Middle frontal gyrus (tissue), 1 donor: ENCODE measurements around the gene BMPER.
A peak's percentile ranks its signal among the peaks of the same experiment; 100 is the strongest.

Source experiments
- DNase-seq: peaks from one replicate; pipeline ENCODE4 v3.0.0-alpha.2; 2015; ENCODE audit warnings: low spot score; ENCODE audit errors: extremely low spot score

The BMPER gene

GRCh38 chr7:34133356-34133982, 228.1 kb downstream of the BMPER start:
- no peak for DNase-seq

GRCh38 chr7:34133983-34134782, 228.8 kb downstream of the BMPER start:
- DNase-seq, result no peak

GRCh38 chr7:34135924-34136323, 230.6 kb downstream of the BMPER start:
- DNase-seq, result no peak

GRCh38 chr7:34136698-34137097, 231.4 kb downstream of the BMPER start:
- DNase-seq, result no peak

GRCh38 chr7:34137176-34137575, 231.8 kb downstream of the BMPER start:
- no peak for DNase-seq

- no peak for DNase-seq
These were observed 233.1 kb downstream of the BMPER start for GRCh38 chr7:34138483-34138882.

- DNase-seq, result no peak
These were observed 233.7 kb downstream of the BMPER start for GRCh38 chr7:34139086-34139485.

- DNase-seq, result no peak
These were observed 234.7 kb downstream of the BMPER start for GRCh38 chr7:34140066-34140465.

GRCh38 chr7:34143402-34143801, 238.1 kb downstream of the BMPER start:
- DNase-seq, result no peak

GRCh38 chr7:34145603-34146002, 240.3 kb downstream of the BMPER start:
- DNase-seq, result no peak

GRCh38 chr7:34153656-34154270, 248.4 kb downstream of the BMPER start:
- no peak for DNase-seq

- no peak for DNase-seq
These were observed 250.0 kb downstream of the BMPER start for GRCh38 chr7:34155220-34155908.

GRCh38 chr7:34156336-34156735, 251.0 kb downstream of the BMPER start:
- peak; percentile 27 for DNase-seq

- no peak for DNase-seq
These were observed 251.8 kb downstream of the BMPER start for GRCh38 chr7:34157137-34157536.

- DNase-seq, result no peak
These were observed 253.2 kb downstream of the BMPER start for GRCh38 chr7:34158368-34159153.

GRCh38 chr7:34160261-34160752, 255.0 kb downstream of the BMPER start:
- no peak for DNase-seq

GRCh38 chr7:34162027-34162565, 256.8 kb downstream of the BMPER start:
- no peak for DNase-seq

- DNase-seq, result no peak
These were observed 257.3 kb downstream of the BMPER start for GRCh38 chr7:34162677-34163076.

- no peak for DNase-seq
These were observed 258.6 kb downstream of the BMPER start for GRCh38 chr7:34163956-34164355.

- peak; percentile 42 for DNase-seq
These were observed 260.1 kb downstream of the BMPER start for GRCh38 chr7:34165466-34165865.
